ENCODE data around the gene RTRAF. TPM values are rescaled to one million over a fixed set of nuclear protein-coding genes. Genes with fewer than 3 reads are reported as not detected.
A peak's percentile ranks its signal among the peaks of the same experiment; 100 is the strongest.

Gene RTRAF
- total and polyA plus RNA-seq, 8 donors = 4.9 to 202 (median 144) TPM

GRCh38 chr14:52005625-52006024, 16.3 kb downstream of the RTRAF start:
- peaks cover 55 to 100% (median 91%) of the 10 kb centered on the region in 4 donors for H3K36me3 ChIP-seq
- H3K4me3 ChIP-seq = no peak overlapping the region
- H3K4me1 ChIP-seq = peaks cover 17 to 41% (median 25%) of the 10 kb centered on the region in 4 donors
- no peak for DNase-seq
- intact Hi-C loops (cut with DNase I; ENCODE audit: low total_unique reads) = no loop called here
- H3K9me3 ChIP-seq = no peaks in the 10 kb centered on the region
- 62 to 88% (median 67%) methylated on average over 2 of the region's 2 CpGs for WGBS, 5 donors
- TF ChIP-seq EP300 (IDR thresholded peaks at IDR 0.05) (no peak), POLR2A (IDR thresholded peaks at IDR 0.05) (no peak), CTCF (IDR thresholded peaks at IDR 0.05) (no peak), POLR2AphosphoS5 (IDR thresholded peaks at IDR 0.05) (no peak)
- H3K27ac ChIP-seq = peak overlapping the region in 1 of 5 donors; percentile 81
- H3K27me3 ChIP-seq = no peaks in the 10 kb centered on the region

GRCh38 chr14:52006361-52006760, 17.0 kb downstream of the RTRAF start:
- DNase-seq = no peak
- peaks cover 63 to 100% (median 93%) of the 10 kb centered on the region in 4 donors for H3K36me3 ChIP-seq
- H3K27me3 ChIP-seq = no peaks in the 10 kb centered on the region
- H3K4me3 ChIP-seq = no peak overlapping the region
- intact Hi-C loops (cut with DNase I; ENCODE audit: low total_unique reads) = no loop called here
- TF ChIP-seq POLR2AphosphoS5 (IDR thresholded peaks at IDR 0.05) = no peak
- no peak for TF ChIP-seq POLR2A (IDR thresholded peaks at IDR 0.05)
- TF ChIP-seq CTCF (IDR thresholded peaks at IDR 0.05) = no peak
- no peak for TF ChIP-seq EP300 (IDR thresholded peaks at IDR 0.05)
- peak overlapping the region in 2 of 5 donors; percentile 8 to 81 for H3K27ac ChIP-seq
- WGBS, 5 donors = 94 to 100% (median 97%) methylated on average over 3 of the region's 3 CpGs
- H3K4me1 ChIP-seq = peaks cover 15 to 34% (median 23%) of the 10 kb centered on the region in 4 donors
- no peaks in the 10 kb centered on the region for H3K9me3 ChIP-seq

- Histone ChIP-seq H3K36me3 (peaks cover 61 to 100% (median 93%) of the 10 kb centered on the region in 4 donors), H3K9me3 (no peaks in the 10 kb centered on the region), H3K4me1 (peaks cover 10 to 30% (median 19%) of the 10 kb centered on the region in 4 donors), H3K27ac (no peak overlapping the region), H3K4me3 (no peak overlapping the region), H3K27me3 (no peaks in the 10 kb centered on the region)
- intact Hi-C loops (cut with DNase I; ENCODE audit: low total_unique reads) = no loop called here
- TF ChIP-seq CTCF (IDR thresholded peaks at IDR 0.05) = no peak
- TF ChIP-seq POLR2AphosphoS5 (IDR thresholded peaks at IDR 0.05) = no peak
- TF ChIP-seq EP300 (IDR thresholded peaks at IDR 0.05) = no peak
- no peak for TF ChIP-seq POLR2A (IDR thresholded peaks at IDR 0.05)
- 54 to 100% (median 91%) methylated on average over 1 of the region's 1 CpG for WGBS, 5 donors
- DNase-seq = no peak
Measured at GRCh38 chr14:52007211-52007610, 17.9 kb downstream of the RTRAF start.

GRCh38 chr14:52007637-52008036, 18.3 kb downstream of the RTRAF start:
- DNase-seq = no peak
- Histone ChIP-seq H3K9me3 (no peaks in the 10 kb centered on the region), H3K27me3 (no peaks in the 10 kb centered on the region), H3K4me1 (peaks cover 6 to 31% (median 15%) of the 10 kb centered on the region in 4 donors), H3K36me3 (peaks cover 58 to 97% (median 90%) of the 10 kb centered on the region in 4 donors), H3K27ac (no peak overlapping the region), H3K4me3 (no peak overlapping the region)
- intact Hi-C loops (cut with DNase I; ENCODE audit: low total_unique reads) = no loop called here
- no peak for TF ChIP-seq CTCF (IDR thresholded peaks at IDR 0.05)
- TF ChIP-seq EP300 (IDR thresholded peaks at IDR 0.05) = no peak
- TF ChIP-seq POLR2A (IDR thresholded peaks at IDR 0.05) = no peak
- TF ChIP-seq POLR2AphosphoS5 (IDR thresholded peaks at IDR 0.05) = no peak
- WGBS, 5 donors = 76 to 91% (median 80%) methylated on average over 1 of the region's 1 CpG

Measured in stomach (tissue), 9 donors.